HepG2 (cell line): ENCODE data around the gene PTX4. TPM values are rescaled to one million over a fixed set of nuclear protein-coding genes. Genes with fewer than 3 reads are reported as not detected.

Source experiments
- ATAC-seq: fragments of 200-7000 bp; cut with Tn5 transposase; 3 replicates; pipeline ENCODE4 v1.9.1; 2020; ENCODE audit warnings: mild to moderate bottlenecking, moderate library complexity
- BruUV-seq: library from RNA; stranded (reverse); fragments of 400-500 nt; replicated peaks from 2 replicates; lab custom pipeline; 2021; lab: Mats Ljungman, UMichigan
- CTCF ChIA-PET: fragments of 300-600 bp; formaldehyde crosslinking; extraction: SDS; loops from one replicate; lab custom pipeline; 2021; ENCODE audit warnings: low total read pairs, inconsistent platforms, low intra/inter-chr PET ratio; lab: Yijun Ruan, JAX
- POLR2A ChIA-PET: fragments of 350-600 bp; sonication (Branson Sonifier 250); formaldehyde crosslinking; loops from one replicate; lab custom pipeline; 2020; ENCODE audit warnings: antibody characterized with exemption, inconsistent platforms; lab: Yijun Ruan, JAX
- DNase-seq: peaks from one replicate; pipeline ENCODE4 v3.0.0-alpha.2; 2015; ENCODE audit warnings: low spot score
- FAIRE-seq: peaks from 3 replicates; lab custom pipeline; 2011; peaks lifted over from hg19 to GRCh38; lab: Jason Lieb, UNC
- H2AFZ ChIP-seq: one replicate; pipeline ENCODE4 v1.6.1; 2011; ENCODE audit warnings: low read length, inconsistent platforms
- H3K27ac ChIP-seq: fragments of 300-600 bp; 3 replicates; pipeline ENCODE4 v1.8.0; 2011; ENCODE audit warnings: mixed run types, mild to moderate bottlenecking, mixed read lengths, low read length, inconsistent platforms; ENCODE audit not compliant: insufficient read depth; ENCODE audit errors: extremely low read length
- H3K27me3 ChIP-seq, 2 experiments: fragments of 200-600 bp in 1 of 2; 2 replicates in 1 of 2; 3 replicates in 1 of 2; pipeline versions ENCODE4 v1.6.0 to v1.8.0; 2011; ENCODE audit warnings: low read length in 2 of 2, mild to moderate bottlenecking in 2 of 2, moderate library complexity in 2 of 2, inconsistent platforms in 1 of 2; ENCODE audit not compliant: insufficient read depth in 2 of 2, control insufficient read depth in 1 of 2
- H3K36me3 ChIP-seq, 2 experiments: fragments of 200-600 bp in 1 of 2; replicated peaks in 1 of 2; 2 replicates in 1 of 2; 3 replicates in 1 of 2; pipeline versions ENCODE4 v1.5.1 to v1.8.0; 2011; ENCODE audit warnings: low read length in 2 of 2, inconsistent platforms in 1 of 2; ENCODE audit not compliant: insufficient read depth in 2 of 2, control insufficient read depth in 1 of 2
- H3K4me1 ChIP-seq: 2 replicates; pipeline ENCODE4 v1.5.1; 2012; ENCODE audit warnings: low read length, inconsistent platforms; ENCODE audit not compliant: insufficient read depth
- H3K4me2 ChIP-seq: 2 replicates; pipeline ENCODE4 v1.6.0; 2011; ENCODE audit warnings: low read depth, low read length, inconsistent platforms
- H3K4me3 ChIP-seq, 3 experiments: fragments of 200-600 bp in 1 of 3; sonication (generic), shearing (Covaris generic) in 1 of 3; replicated peaks in 1 of 3; 2 replicates each; pipeline ENCODE4 v1.5.1; 2011 to 2016; ENCODE audit warnings: low read length in 3 of 3, inconsistent platforms in 2 of 3, low read depth in 2 of 3, mild to moderate bottlenecking in 2 of 3, control low read depth in 1 of 3, mixed read lengths in 1 of 3; ENCODE audit not compliant: insufficient read depth in 1 of 3
- H3K79me2 ChIP-seq: one replicate; pipeline ENCODE4 v1.6.1; 2011; ENCODE audit warnings: low read length, inconsistent platforms; ENCODE audit not compliant: insufficient read depth
- H3K9ac ChIP-seq: 2 replicates; pipeline ENCODE4 v1.6.0; 2011; ENCODE audit warnings: mild to moderate bottlenecking, low read depth, low read length, inconsistent platforms; ENCODE audit not compliant: insufficient read depth
- H3K9me3 ChIP-seq: 2 replicates; pipeline ENCODE4 v1.5.1; 2012; ENCODE audit warnings: mild to moderate bottlenecking, low read length
- H4K20me1 ChIP-seq: 2 replicates; pipeline ENCODE4 v1.6.0; 2011; ENCODE audit warnings: inconsistent platforms, mild to moderate bottlenecking, low read length, moderate library complexity; ENCODE audit not compliant: insufficient read depth
- IKZF1 ChIP-seq: fragments of 450-650 bp; IDR thresholded peaks from 2 replicates; pipeline ENCODE4 v1.7.1; 2016
- JUND ChIP-seq: sonication (generic); formaldehyde crosslinking; IDR thresholded peaks from 2 replicates; pipeline ENCODE4 v1.8.0; 2022; ENCODE audit warnings: mild to moderate bottlenecking, missing genetic modification reagents
- NCOA5 ChIP-seq: sonication (generic); formaldehyde crosslinking; IDR thresholded peaks from 2 replicates; pipeline ENCODE4 v1.4.0; 2020; ENCODE audit warnings: missing genetic modification reagents
- NKX3-1 ChIP-seq: sonication (generic); formaldehyde crosslinking; IDR thresholded peaks from 2 replicates; pipeline ENCODE4 v1.5.0; 2020; ENCODE audit warnings: missing genetic modification reagents
- ZMAT3 ChIP-seq: sonication (generic); formaldehyde crosslinking; conservative IDR thresholded peaks from 2 replicates; pipeline ENCODE4 v1.7.0; 2021; ENCODE audit warnings: missing genetic modification reagents
- ZNF563 ChIP-seq: sonication (generic); formaldehyde crosslinking; IDR thresholded peaks from 2 replicates; pipeline ENCODE4 v1.8.0; 2022; ENCODE audit warnings: mild to moderate bottlenecking, moderate library complexity, missing genetic modification reagents
- WGBS: methylation state at CpG from one replicate; pipeline ENCODE4 v1.1.6; 2017; ENCODE audit warnings: low lambda C conversion rate; 5-methylcytosine and 5-hydroxymethylcytosine counted together
- in situ Hi-C: cut with HindIII; loops from 2 replicates; pipeline ENCODE4 v1.10.0; 2017; ENCODE audit warnings: low pct_unique_long_range_greater_than_20kb; ENCODE audit not compliant: extremely low pct_ligation_motif_present
- intact Hi-C: fragments of 100-400 bp; cut with micrococcal nuclease; formaldehyde crosslinking; loops from one replicate; pipeline ENCODE4 v1.10.0; 2022; ENCODE audit not compliant: unreplicated experiment
- polyA plus RNA-seq, 8 experiments: library from polyadenylated mRNA; depleted of rRNA in 3 of 8; stranded (reverse) in 7 of 8; unstranded in 1 of 8; fragments of >200 nt; fragmentation: Illumina TruSeq in 4 of 8; extraction: Trizol in 4 of 8; gene quantifications; 2 replicates each; pipeline versions ENCODE4 v1.2.1 to v1.2.3, GENCODE V29; 2011 to 2016; ENCODE audit warnings: low read depth in 4 of 8, missing spikeins in 1 of 8, mixed read lengths in 1 of 8; ENCODE audit not compliant: insufficient read depth in 1 of 8
- total RNA-seq, 5 experiments: library from RNA; depleted of rRNA; stranded (reverse); fragments of >200 nt; fragmentation: Illumina TruSeq; extraction: Trizol; gene quantifications; 2 replicates each; pipeline ENCODE4 v1.2.3, GENCODE V29; 2016; ENCODE audit warnings: low read depth in 1 of 5
- TF ChIP-seq, protein P1 (sequence below): sonication (generic); formaldehyde crosslinking; IDR thresholded peaks from 2 replicates; pipeline ENCODE4 v1.8.1; 2022; ENCODE audit warnings: low read depth, mild to moderate bottlenecking, missing genetic modification reagents

The PTX4 gene
- total and polyA plus RNA-seq, 2 of the 13 experiments (the other 11 are each of a cell fraction or from before 2014, with no cell fraction given), result 0.04 TPM; not detected in 1

- TF ChIP-seq, protein P1, sequence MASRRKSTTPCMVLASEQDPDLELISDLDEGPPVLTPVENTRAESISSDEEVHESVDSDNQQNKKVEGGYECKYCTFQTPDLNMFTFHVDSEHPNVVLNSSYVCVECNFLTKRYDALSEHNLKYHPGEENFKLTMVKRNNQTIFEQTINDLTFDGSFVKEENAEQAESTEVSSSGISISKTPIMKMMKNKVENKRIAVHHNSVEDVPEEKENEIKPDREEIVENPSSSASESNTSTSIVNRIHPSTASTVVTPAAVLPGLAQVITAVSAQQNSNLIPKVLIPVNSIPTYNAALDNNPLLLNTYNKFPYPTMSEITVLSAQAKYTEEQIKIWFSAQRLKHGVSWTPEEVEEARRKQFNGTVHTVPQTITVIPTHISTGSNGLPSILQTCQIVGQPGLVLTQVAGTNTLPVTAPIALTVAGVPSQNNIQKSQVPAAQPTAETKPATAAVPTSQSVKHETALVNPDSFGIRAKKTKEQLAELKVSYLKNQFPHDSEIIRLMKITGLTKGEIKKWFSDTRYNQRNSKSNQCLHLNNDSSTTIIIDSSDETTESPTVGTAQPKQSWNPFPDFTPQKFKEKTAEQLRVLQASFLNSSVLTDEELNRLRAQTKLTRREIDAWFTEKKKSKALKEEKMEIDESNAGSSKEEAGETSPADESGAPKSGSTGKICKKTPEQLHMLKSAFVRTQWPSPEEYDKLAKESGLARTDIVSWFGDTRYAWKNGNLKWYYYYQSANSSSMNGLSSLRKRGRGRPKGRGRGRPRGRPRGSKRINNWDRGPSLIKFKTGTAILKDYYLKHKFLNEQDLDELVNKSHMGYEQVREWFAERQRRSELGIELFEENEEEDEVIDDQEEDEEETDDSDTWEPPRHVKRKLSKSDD, result no peak
- TF ChIP-seq ZMAT3 (CRISPR knock-in tag), result no peak
- TF ChIP-seq ZNF563 (CRISPR knock-in tag), result no peak
- no peak for TF ChIP-seq NCOA5 (CRISPR knock-in tag)
- TF ChIP-seq IKZF1, result no peak
- no peak for TF ChIP-seq JUND (CRISPR knock-in tag)
Measured at GRCh38 chr16:1533443-1533951, 44.8 kb upstream of the PTX4 start, which contains the start of gene TMEM204 (continued).

DNA sequence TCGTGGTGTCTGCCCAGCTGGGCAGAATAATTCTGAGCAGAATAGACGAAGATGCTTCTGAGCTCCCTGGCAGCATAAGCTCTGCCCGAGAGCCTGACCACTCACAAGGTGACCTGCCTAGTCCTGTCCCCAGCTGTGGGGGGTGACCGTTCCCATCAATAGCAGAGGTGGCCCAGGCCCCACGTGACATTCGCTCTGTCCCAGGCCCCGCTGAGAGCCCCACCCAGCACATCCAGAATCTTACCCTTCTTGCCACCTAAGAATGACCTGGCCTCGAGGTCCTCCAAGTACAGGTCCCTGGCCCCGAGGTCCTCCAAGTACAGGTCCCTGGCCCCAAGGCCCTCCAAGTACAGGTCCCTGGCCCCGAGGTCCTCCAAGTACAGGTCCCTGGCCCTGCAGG, 44.0 kb upstream of the PTX4 start:
- WGBS, result 57% methylated on average over 1 of the region's 10 CpGs
- FAIRE-seq (no peak), DNase-seq (no peak), ATAC-seq (no peak)
- H3K27me3 ChIP-seq, result no peaks in the 10 kb centered on the region
- no peak overlapping the region for H3K4me3 ChIP-seq
- intact Hi-C loops (no loop called here), in situ Hi-C loops (no loop called here)
- H3K9ac ChIP-seq, result no peak overlapping the region
- peaks cover 7% of the 10 kb centered on the region for H3K4me1 ChIP-seq
- no peak overlapping the region for H3K27ac ChIP-seq
- no peak overlapping the region for H2AFZ ChIP-seq
- H3K4me2 ChIP-seq, result no peak overlapping the region
- H3K9me3 ChIP-seq, result no peaks in the 10 kb centered on the region
- ChIA-PET CTCF (no interaction called here), POLR2A (no interaction called here)
- no peaks in the 10 kb centered on the region for H4K20me1 ChIP-seq
- TF ChIP-seq NKX3-1 (CRISPR knock-in tag), result no peak
- no TSS peak for BruUV-seq
- no peaks in the 10 kb centered on the region for H3K36me3 ChIP-seq
- no peaks in the 10 kb centered on the region for H3K79me2 ChIP-seq
